ENCODE results near the gene BCL7A.
"Not testable (repeated sequence)": the region's sequence is repeated elsewhere in the genome, so short reads cannot be mapped to it uniquely, and the experiment has no call there.

Gene BCL7A
- 2.4 to 2.9 reads per million in 2 donors for total RNA-seq

- peak; percentile 13 for DNase-seq
Observed at GRCh38 chr12:122021822-122022392, at the start of gene BCL7A. BCL7A (plus strand) TSS chr12:122021884; CDS start chr12:122022092, 208 bp downstream.

- DNase-seq = no peak
Observed at GRCh38 chr12:121974026-121974985, 47.4 kb upstream of the BCL7A start.

GRCh38 chr12:121975021-121975420 lies 46.7 kb upstream of the BCL7A start:
- DNase-seq = no peak

GRCh38 chr12:121976950-121977349 lies 44.7 kb upstream of the BCL7A start:
- no peak for DNase-seq

GRCh38 chr12:121980191-121980891 lies 41.3 kb upstream of the BCL7A start:
- DNase-seq = no peak

GRCh38 chr12:121980892-121981272 lies 40.8 kb upstream of the BCL7A start:
- no peak for DNase-seq

GRCh38 chr12:121981456-121981855 lies 40.2 kb upstream of the BCL7A start:
- DNase-seq = no peak

- DNase-seq = no peak
Observed at GRCh38 chr12:121982950-121983349, 38.7 kb upstream of the BCL7A start.

- DNase-seq = no peak
Observed at GRCh38 chr12:121983536-121984210, 38.0 kb upstream of the BCL7A start.

- no peak for DNase-seq
Observed at GRCh38 chr12:121986489-121987245, 35.0 kb upstream of the BCL7A start.

GRCh38 chr12:121988519-121988918 lies 33.2 kb upstream of the BCL7A start:
- not testable (repeated sequence) for DNase-seq

GRCh38 chr12:121989276-121990113 lies 32.2 kb upstream of the BCL7A start:
- DNase-seq = no peak

GRCh38 chr12:121990114-121990647 lies 31.5 kb upstream of the BCL7A start:
- DNase-seq = no peak

GRCh38 chr12:121990692-121991603 lies 30.7 kb upstream of the BCL7A start:
- DNase-seq = no peak

- no peak for DNase-seq
Observed at GRCh38 chr12:121992059-121992879, 29.4 kb upstream of the BCL7A start.

- DNase-seq = no peak
Observed at GRCh38 chr12:121996050-121996944, 25.4 kb upstream of the BCL7A start.

- DNase-seq = no peak
Observed at GRCh38 chr12:121996945-121997612, 24.6 kb upstream of the BCL7A start.
